Measurements from ENCODE around the gene ALDH1A2. TPM values are rescaled to one million over a fixed set of nuclear protein-coding genes. Genes with fewer than 3 reads are reported as not detected.

ALDH1A2 gene
- total RNA-seq, 1 donor from 2014 or later = not detected

DNA sequence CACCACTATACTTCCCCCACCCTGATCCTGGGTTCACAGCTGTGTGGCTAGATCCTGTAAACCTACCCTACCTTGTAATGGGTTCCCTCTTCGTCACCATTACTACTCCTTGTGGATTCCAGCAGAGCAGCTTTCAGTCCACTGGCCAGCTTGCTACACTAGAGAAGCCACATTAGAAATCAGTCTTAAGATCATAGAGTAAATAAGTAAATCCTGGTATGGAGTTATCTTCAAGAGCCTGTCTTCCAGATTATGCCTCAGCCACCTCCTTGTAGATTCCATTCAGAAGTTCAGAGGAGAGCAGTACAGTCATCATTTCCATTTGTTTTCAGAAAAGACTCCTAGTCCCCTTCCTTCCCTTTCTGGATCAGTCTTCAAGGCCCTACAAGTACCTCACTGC is 123.7 kb downstream of the ALDH1A2 start:
- Mint-ChIP-seq H3K27me3 (ENCODE audit: insufficient read depth) (peaks cover 30% of the 10 kb centered on the region), H3K36me3 (ENCODE audit: low read depth) (no peaks in the 10 kb centered on the region), H3K9me3 (no peaks in the 10 kb centered on the region), H3K4me1 (ENCODE audit: low read depth) (no peaks in the 10 kb centered on the region), H3K4me3 (no peak overlapping the region), H3K27ac (no peak overlapping the region)
- intact Hi-C loops (cut with micrococcal nuclease) = no loop called here
- DNase-seq (ENCODE audit: low spot score) = no peak

DNA sequence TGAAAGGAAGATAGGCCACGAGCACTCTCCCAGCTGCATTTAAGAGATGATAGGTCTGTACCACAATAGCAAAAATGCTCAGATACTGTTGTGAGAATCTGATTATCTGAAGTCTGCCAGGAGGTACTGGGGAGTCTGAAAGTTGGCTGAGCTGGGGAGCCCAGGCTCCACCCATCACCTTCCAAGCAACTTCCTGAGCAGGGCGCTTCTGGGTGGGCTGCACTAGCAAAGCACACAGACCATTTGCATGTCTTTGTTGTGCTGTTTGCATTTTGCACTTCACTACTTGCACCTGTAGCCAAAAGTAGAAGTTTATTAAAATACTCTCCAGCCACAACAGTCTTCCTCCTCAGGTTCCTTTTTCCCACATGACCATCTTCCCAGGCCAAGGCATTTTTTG is 133.2 kb downstream of the ALDH1A2 start:
- no peak for DNase-seq (ENCODE audit: low spot score)
- Mint-ChIP-seq H3K4me3 (no peak overlapping the region), H3K4me1 (ENCODE audit: low read depth) (no peaks in the 10 kb centered on the region), H3K27me3 (ENCODE audit: insufficient read depth) (peaks cover 12% of the 10 kb centered on the region), H3K27ac (no peak overlapping the region), H3K36me3 (ENCODE audit: low read depth) (no peaks in the 10 kb centered on the region), H3K9me3 (no peaks in the 10 kb centered on the region)
- intact Hi-C loops (cut with micrococcal nuclease) = no loop called here

DNA sequence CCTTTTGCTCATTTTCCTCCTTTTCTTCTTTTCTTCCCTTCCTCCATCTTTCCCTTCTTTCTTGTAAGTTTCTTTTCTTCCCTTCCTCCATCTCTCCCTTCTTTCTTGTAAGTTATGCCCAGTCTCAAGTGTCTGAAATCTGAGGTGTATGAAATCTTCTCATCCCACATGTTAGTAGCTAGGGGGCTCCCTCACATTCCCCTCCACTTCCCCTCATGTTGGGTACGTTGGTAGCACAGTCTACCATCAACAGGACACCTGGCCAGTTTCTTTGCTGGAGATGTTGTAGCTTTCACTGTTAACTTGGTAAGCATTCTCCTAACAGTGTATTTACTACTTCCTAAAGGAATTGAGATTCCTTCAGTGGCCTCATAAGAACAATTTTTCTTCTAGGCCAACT is 133.9 kb downstream of the ALDH1A2 start:
- H3K27ac Mint-ChIP-seq = no peak overlapping the region

DNA sequence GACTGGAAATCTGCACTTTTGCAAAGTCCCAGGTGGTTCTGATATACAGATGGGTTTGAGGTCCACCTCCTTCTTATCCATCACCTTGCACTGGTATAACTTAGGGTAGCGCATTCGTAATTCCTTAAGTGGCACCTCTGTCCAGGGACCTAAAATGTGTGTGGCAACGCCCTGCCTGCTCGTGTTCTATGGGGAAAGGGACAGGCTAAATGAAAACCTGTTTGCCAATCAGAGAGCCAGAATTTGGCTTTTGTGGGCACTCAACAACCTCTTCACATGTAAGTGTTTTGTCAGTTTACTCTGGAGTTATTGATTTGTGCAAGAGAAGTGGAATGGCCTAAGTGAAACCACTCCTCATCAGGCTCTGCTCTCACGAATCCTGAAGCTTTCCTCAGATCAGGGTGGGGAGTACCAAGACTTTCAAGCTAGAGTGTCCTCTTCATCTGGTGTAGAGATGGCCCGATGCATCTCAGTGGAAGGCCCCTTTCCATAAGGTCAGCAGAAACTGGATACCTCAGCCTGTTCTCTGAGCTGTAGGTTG is 138.3 kb downstream of the ALDH1A2 start:
- Mint-ChIP-seq H3K4me1 (ENCODE audit: low read depth) (no peaks in the 10 kb centered on the region), H3K9me3 (no peaks in the 10 kb centered on the region), H3K27ac (no peak overlapping the region), H3K36me3 (ENCODE audit: low read depth) (no peaks in the 10 kb centered on the region), H3K4me3 (no peak overlapping the region), H3K27me3 (ENCODE audit: insufficient read depth) (peaks cover 14% of the 10 kb centered on the region)
- intact Hi-C loops (cut with micrococcal nuclease) = no loop called here
- DNase-seq (ENCODE audit: low spot score) = no peak

More for the DNA sequence above, 133.9 kb downstream of the ALDH1A2 start:
- no peak for DNase-seq (ENCODE audit: low spot score)
- H3K9me3 Mint-ChIP-seq = no peaks in the 10 kb centered on the region
- H3K4me3 Mint-ChIP-seq = no peak overlapping the region
- H3K4me1 Mint-ChIP-seq (ENCODE audit: low read depth) = no peaks in the 10 kb centered on the region
- H3K27me3 Mint-ChIP-seq (ENCODE audit: insufficient read depth) = peaks cover 15% of the 10 kb centered on the region
- intact Hi-C loops (cut with micrococcal nuclease) = no loop called here
- H3K36me3 Mint-ChIP-seq (ENCODE audit: low read depth) = no peaks in the 10 kb centered on the region

DNA sequence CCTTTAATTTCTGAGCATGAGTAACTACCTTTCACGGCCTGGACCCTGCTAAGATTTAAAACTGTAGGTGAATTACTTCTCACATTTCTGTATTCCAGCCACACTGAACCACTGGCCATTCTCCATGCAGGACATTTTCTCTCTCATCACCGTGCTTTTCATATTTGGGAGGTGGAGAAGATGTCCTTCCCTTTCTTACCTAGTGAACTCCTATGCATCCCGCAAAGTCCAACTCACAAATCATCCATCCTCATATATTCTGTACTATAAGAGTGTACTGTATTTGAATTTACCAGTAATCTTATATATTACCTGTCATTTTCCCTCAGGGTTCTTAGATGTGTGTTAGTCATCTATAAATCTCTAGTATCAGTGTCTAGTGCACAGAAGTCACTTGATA is 139.9 kb downstream of the ALDH1A2 start:
- Mint-ChIP-seq H3K27me3 (ENCODE audit: insufficient read depth) (peaks cover 14% of the 10 kb centered on the region), H3K27ac (no peak overlapping the region), H3K4me1 (ENCODE audit: low read depth) (no peaks in the 10 kb centered on the region), H3K9me3 (no peaks in the 10 kb centered on the region), H3K36me3 (ENCODE audit: low read depth) (no peaks in the 10 kb centered on the region), H3K4me3 (no peak overlapping the region)
- DNase-seq (ENCODE audit: low spot score) = no peak
- intact Hi-C loops (cut with micrococcal nuclease) = no loop called here

DNA sequence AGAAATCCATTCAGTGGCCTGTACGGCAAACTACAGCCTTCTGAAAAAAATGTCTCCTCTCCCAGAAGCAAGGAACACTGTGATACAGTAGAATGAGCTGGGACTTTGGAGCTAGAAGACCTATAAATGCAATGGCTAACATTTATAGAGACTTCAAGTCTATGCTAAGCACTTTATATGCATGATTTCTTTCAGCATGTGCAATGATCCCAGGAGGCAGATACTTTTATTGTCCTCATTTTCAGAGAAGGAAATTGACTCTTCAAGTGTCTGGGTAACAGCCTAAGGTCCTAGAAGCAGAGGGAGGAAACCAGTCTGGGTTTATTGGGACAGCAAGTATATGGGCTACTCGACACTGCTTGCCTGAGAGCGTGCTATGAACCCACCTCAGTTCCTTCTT is 140.9 kb downstream of the ALDH1A2 start:
- no peak for DNase-seq (ENCODE audit: low spot score)
- peaks cover 16% of the 10 kb centered on the region for H3K27me3 Mint-ChIP-seq (ENCODE audit: insufficient read depth)
- intact Hi-C loops (cut with micrococcal nuclease) = no loop called here
- no peaks in the 10 kb centered on the region for H3K9me3 Mint-ChIP-seq
- H3K27ac Mint-ChIP-seq = no peak overlapping the region
- no peaks in the 10 kb centered on the region for H3K4me1 Mint-ChIP-seq (ENCODE audit: low read depth)
- no peaks in the 10 kb centered on the region for H3K36me3 Mint-ChIP-seq (ENCODE audit: low read depth)
- no peak overlapping the region for H3K4me3 Mint-ChIP-seq

DNA sequence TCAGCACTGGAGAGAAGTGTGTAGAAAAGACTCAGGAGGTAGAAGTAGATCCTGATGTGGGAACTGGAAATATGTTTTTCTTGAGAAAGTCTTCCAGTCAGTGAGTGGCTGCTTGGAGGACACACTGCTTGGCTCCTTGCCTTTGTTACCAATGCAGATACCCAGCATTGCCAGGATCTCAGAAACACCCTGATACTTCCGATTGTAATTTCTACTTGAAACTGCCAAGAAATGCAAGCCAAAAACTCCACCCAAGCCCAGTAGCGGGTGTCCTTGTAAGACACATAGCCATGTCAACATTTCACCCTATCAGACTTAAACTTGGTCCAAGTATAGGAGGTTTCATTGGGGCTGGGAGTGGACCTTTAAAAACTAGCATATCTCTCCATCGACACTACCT is 141.8 kb downstream of the ALDH1A2 start:
- Mint-ChIP-seq H3K4me1 (ENCODE audit: low read depth) (no peaks in the 10 kb centered on the region), H3K27ac (no peak overlapping the region), H3K27me3 (ENCODE audit: insufficient read depth) (peaks cover 16% of the 10 kb centered on the region), H3K36me3 (ENCODE audit: low read depth) (no peaks in the 10 kb centered on the region), H3K9me3 (no peaks in the 10 kb centered on the region), H3K4me3 (no peak overlapping the region)
- no peak for DNase-seq (ENCODE audit: low spot score)
- intact Hi-C loops (cut with micrococcal nuclease) = no loop called here

DNA sequence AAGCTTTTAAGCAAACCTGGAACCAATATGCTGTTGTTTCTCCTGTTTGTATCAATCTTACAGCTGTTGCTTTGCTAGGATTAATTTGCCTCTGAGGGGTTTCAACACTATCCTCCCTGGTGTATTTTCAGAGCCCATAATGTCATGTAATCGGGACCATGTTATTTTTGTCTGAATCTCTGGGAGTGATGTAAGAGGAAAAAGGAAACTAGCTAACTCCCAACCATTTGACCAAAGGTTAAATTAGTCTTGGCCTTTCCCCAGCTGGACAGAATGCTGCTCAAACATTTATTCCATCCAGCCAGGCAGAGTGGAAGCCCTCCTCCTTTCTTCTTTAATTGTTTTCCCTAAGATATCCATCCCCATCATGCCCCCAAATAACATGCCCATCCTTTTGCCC is 142.2 kb downstream of the ALDH1A2 start:
- Mint-ChIP-seq H3K27me3 (ENCODE audit: insufficient read depth) (peaks cover 16% of the 10 kb centered on the region), H3K36me3 (ENCODE audit: low read depth) (no peaks in the 10 kb centered on the region), H3K9me3 (no peaks in the 10 kb centered on the region), H3K4me1 (ENCODE audit: low read depth) (no peaks in the 10 kb centered on the region), H3K4me3 (no peak overlapping the region), H3K27ac (no peak overlapping the region)
- intact Hi-C loops (cut with micrococcal nuclease) = no loop called here
- no peak for DNase-seq (ENCODE audit: low spot score)

DNA sequence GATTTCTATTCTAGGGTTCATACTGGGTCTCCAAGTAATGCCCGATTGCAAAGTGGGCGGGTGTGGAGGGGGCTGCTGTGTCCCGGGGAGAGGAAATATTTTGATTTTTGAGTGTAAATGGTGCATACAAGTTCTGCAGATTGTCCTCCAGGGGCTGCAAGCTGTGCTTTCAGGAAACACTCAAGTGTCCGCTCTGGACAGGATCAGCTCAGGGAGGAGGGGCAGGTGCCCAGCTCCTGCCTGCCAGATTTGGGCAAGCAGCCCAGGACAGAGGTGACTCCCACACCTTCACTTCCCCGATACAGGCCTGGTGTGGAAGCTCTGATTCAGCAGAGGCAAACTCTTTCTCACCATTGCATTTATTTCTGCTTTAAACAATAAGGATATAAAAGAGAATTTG is 142.7 kb downstream of the ALDH1A2 start:
- Mint-ChIP-seq H3K4me1 (ENCODE audit: low read depth) (no peaks in the 10 kb centered on the region), H3K27me3 (ENCODE audit: insufficient read depth) (peaks cover 17% of the 10 kb centered on the region), H3K9me3 (no peaks in the 10 kb centered on the region), H3K36me3 (ENCODE audit: low read depth) (no peaks in the 10 kb centered on the region), H3K4me3 (no peak overlapping the region), H3K27ac (no peak overlapping the region)
- intact Hi-C loops (cut with micrococcal nuclease) = no loop called here
- no peak for DNase-seq (ENCODE audit: low spot score)

DNA sequence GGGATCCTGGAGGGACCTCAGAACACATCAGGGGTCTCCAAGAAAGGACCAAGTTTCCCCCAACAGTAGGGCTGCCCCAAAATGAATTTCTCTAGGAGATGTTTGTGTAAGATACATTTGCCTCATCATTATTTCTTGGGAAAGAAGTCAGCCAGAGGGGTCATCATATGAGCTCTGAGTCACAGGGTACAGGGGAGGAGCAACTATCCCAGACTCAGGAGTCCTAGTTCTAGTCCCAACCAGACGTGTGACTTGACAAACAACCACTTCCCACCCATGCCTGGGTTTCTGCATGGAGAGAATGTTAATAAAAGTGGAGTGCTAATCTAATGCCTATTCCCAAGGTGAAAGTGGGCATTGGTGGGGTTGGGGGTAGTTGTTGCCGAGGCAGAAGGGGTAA is 144.1 kb downstream of the ALDH1A2 start:
- Mint-ChIP-seq H3K36me3 (ENCODE audit: low read depth) (no peaks in the 10 kb centered on the region), H3K4me1 (ENCODE audit: low read depth) (no peaks in the 10 kb centered on the region), H3K4me3 (no peak overlapping the region), H3K27ac (no peak overlapping the region), H3K9me3 (no peaks in the 10 kb centered on the region), H3K27me3 (ENCODE audit: insufficient read depth) (peaks cover 13% of the 10 kb centered on the region)
- intact Hi-C loops (cut with micrococcal nuclease) = no loop called here
- no peak for DNase-seq (ENCODE audit: low spot score)

DNA sequence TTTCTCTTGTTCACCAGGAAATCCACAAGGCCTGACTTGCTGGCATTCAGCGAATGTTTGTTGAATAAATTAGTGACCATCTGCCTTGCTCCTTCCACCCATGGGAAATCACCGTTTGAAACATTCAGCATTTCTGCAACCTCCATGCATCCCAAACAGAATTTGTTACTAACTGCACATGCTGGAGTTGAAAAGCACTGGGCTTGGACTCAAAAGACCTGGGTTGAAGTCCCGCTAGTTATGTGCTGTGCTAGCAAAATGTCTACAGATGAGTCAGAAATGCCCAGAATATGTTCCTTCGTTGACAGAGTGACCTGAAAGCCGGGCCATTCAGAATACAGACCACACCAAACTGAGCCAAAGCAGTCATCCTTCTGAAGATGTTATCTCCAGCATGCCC is 144.6 kb downstream of the ALDH1A2 start:
- intact Hi-C loops (cut with micrococcal nuclease) = no loop called here
- peaks cover 12% of the 10 kb centered on the region for H3K27me3 Mint-ChIP-seq (ENCODE audit: insufficient read depth)
- no peak overlapping the region for H3K4me3 Mint-ChIP-seq
- no peaks in the 10 kb centered on the region for H3K9me3 Mint-ChIP-seq
- no peaks in the 10 kb centered on the region for H3K36me3 Mint-ChIP-seq (ENCODE audit: low read depth)
- DNase-seq (ENCODE audit: low spot score) = no peak
- H3K4me1 Mint-ChIP-seq (ENCODE audit: low read depth) = no peaks in the 10 kb centered on the region
- no peak overlapping the region for H3K27ac Mint-ChIP-seq

DNA sequence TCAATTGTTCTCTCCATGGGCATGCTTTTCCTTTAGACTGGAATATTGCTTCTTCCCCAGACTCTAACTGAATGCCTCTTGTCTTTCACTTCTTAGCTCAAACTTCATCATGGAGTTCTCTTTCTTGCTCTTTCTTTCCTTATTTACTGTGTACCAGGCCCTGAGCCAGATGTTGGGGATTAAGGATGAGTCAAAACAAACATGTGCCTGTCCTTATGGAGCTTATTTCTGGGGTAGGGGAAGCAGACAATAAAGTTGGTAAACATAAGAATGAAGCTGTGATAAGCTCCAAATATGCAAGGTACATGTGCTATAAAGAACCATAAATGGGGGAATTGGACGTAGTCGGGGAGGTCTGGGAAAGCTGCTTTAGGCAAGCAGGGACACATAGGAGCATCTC is 145.8 kb downstream of the ALDH1A2 start:
- no peak for DNase-seq (ENCODE audit: low spot score)
- H3K27ac Mint-ChIP-seq = no peak overlapping the region
- no peaks in the 10 kb centered on the region for H3K9me3 Mint-ChIP-seq
- peaks cover 6% of the 10 kb centered on the region for H3K27me3 Mint-ChIP-seq (ENCODE audit: insufficient read depth)
- H3K4me3 Mint-ChIP-seq = no peak overlapping the region
- no peaks in the 10 kb centered on the region for H3K36me3 Mint-ChIP-seq (ENCODE audit: low read depth)
- H3K4me1 Mint-ChIP-seq (ENCODE audit: low read depth) = no peaks in the 10 kb centered on the region
- intact Hi-C loops (cut with micrococcal nuclease) = no loop called here

DNA sequence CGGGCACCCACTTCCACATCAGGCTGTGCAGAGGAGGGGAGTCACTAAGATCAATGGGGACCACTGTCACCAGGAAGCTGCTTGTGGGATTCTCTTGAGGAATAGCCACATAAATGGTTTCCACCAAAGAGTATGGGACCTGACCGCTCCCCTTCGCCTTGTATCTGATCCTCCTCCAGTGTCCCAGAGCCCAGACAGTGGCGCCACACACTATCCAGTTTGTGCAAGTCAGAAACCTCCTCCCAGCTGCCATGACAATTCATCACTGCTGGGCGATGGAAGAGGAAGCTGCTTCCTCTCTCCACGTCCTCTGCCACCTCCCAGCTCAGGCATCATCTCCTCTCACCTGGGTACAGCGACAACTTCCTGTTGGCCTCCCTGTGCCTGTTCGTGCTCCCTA is 147.5 kb downstream of the ALDH1A2 start:
- H3K4me3 Mint-ChIP-seq = no peak overlapping the region
- intact Hi-C loops (cut with micrococcal nuclease) = no loop called here
- DNase-seq (ENCODE audit: low spot score) = no peak
- no peaks in the 10 kb centered on the region for H3K9me3 Mint-ChIP-seq
- H3K27ac Mint-ChIP-seq = no peak overlapping the region
- H3K4me1 Mint-ChIP-seq (ENCODE audit: low read depth) = no peaks in the 10 kb centered on the region
- no peaks in the 10 kb centered on the region for H3K36me3 Mint-ChIP-seq (ENCODE audit: low read depth)
- peaks cover 4% of the 10 kb centered on the region for H3K27me3 Mint-ChIP-seq (ENCODE audit: insufficient read depth)

DNA sequence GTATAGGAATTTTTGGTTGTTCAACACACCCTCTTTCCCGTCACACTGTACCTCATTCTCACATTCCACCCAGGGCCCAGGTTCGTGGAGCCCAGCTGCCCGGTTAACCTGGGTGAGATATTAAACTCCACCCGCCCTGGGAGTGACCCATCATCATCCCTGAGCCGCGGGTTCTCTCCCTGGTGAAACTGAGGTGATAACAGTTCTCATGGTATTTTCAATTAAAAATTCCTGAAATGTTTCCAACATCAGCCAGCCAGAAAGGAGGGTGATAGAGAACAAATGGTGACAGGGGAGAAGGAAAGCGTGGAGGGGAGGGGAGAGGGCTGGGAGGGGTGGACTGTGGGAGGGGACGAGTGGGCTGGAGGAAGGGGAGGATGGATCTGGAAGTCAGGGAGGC is 148.8 kb downstream of the ALDH1A2 start:
- no peaks in the 10 kb centered on the region for H3K36me3 Mint-ChIP-seq (ENCODE audit: low read depth)
- intact Hi-C loops (cut with micrococcal nuclease) = no loop called here

More for the DNA sequence above, 148.8 kb downstream of the ALDH1A2 start:
- no peak for DNase-seq (ENCODE audit: low spot score)
- Mint-ChIP-seq H3K4me3 (no peak overlapping the region), H3K4me1 (ENCODE audit: low read depth) (no peaks in the 10 kb centered on the region), H3K9me3 (no peaks in the 10 kb centered on the region), H3K27ac (no peak overlapping the region), H3K27me3 (ENCODE audit: insufficient read depth) (peaks cover 8% of the 10 kb centered on the region)
